VCaP (cell line): ENCODE results near the gene CETP.

ENCODE experiments used
- H3K27ac ChIP-seq: fragments of 450-650 bp; 2 replicates; pipeline ENCODE4 v1.5.1; 2017
- CTCF ChIP-seq: fragments of 450-650 bp; conservative IDR thresholded peaks from 2 replicates; pipeline ENCODE4 v1.5.1; 2017; ENCODE audit warnings: mild to moderate bottlenecking, moderate library complexity

The CETP gene

GRCh38 chr16:57026778-57027062 is 65.0 kb downstream of the CETP start:
- TF ChIP-seq CTCF, result no peak
- no peak overlapping the region for H3K27ac ChIP-seq

- H3K27ac ChIP-seq, result no peak overlapping the region
- TF ChIP-seq CTCF, result no peak
These were observed 65.3 kb downstream of the CETP start for GRCh38 chr16:57027067-57027466.

- TF ChIP-seq CTCF, result no peak
- no peak overlapping the region for H3K27ac ChIP-seq
These were observed 66.3 kb downstream of the CETP start for GRCh38 chr16:57028086-57028485.

GRCh38 chr16:57029161-57030160 is 67.7 kb downstream of the CETP start:
- no peak for TF ChIP-seq CTCF
- H3K27ac ChIP-seq, result no peak overlapping the region

GRCh38 chr16:57030346-57030902 is 68.7 kb downstream of the CETP start:
- TF ChIP-seq CTCF, result no peak
- no peak overlapping the region for H3K27ac ChIP-seq

GRCh38 chr16:57031156-57031555 is 69.4 kb downstream of the CETP start:
- TF ChIP-seq CTCF, result no peak
- H3K27ac ChIP-seq, result no peak overlapping the region

GRCh38 chr16:57032346-57032745 is 70.6 kb downstream of the CETP start:
- no peak for TF ChIP-seq CTCF
- no peak overlapping the region for H3K27ac ChIP-seq
